IPS-NIHi7 (cell line): ENCODE measurements around the gene MUC5AC.
A peak's percentile ranks its signal among the peaks of the same experiment; 100 is the strongest.
"Not testable (repeated sequence)": the region's sequence is repeated elsewhere in the genome, so short reads cannot be mapped to it uniquely, and the experiment has no call there.

ENCODE experiments used
- DNase-seq: peaks from one replicate; pipeline ENCODE4 v3.0.0; 2012; ENCODE audit warnings: mixed read lengths; ENCODE audit errors: extremely low spot score

Gene MUC5AC

DNA sequence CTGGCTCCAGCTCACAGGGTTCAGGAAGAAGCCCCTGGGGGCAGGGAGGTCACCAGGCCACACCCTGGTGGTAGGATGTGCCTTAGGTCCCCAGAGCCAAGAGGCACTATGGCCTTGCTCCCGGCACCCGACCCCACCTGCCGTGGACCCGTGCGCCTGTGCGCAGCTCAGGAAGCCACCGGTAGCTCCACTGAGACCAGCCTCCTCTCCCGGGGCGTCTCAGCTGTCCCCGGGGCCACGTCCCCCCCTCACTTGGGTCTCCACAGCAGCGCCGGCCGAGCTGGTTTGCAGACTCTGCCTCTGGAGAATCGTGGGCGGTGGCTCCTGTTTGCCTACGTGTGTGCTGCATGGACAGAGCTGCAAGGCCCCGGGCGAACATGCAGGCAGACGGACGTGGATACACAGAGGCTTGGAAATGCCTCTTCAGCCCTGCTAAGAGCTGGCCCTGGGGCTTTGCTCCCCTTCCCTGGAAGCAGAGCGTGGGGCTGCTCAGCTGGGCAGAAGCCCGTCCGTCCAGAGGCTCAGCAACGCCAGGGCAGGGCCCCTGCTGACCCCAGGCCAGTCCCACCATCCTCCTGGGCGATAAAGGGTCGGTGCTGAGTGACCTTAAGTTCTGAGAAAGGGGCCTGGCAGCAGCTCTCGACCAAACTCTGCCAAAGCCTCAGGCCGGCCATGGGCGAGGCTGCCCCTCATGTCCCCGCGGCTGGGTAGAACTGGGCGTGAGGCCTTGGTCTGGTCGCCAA, 49.8 kb downstream of the MUC5AC start:
- no peak for DNase-seq

DNA sequence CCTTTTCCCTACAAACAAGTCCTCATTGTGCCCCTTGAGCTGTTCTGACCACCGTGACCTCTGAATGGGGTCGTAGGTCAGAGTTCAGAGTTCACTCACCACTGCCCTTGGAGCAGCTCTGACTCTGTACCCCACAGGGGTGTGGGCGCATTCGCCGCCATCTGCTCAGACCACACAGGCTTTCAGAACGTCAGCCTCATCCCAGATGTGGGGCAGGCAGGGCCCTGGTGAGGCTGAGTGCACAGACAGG, 50.3 kb downstream of the MUC5AC start:
- no peak for DNase-seq

DNA sequence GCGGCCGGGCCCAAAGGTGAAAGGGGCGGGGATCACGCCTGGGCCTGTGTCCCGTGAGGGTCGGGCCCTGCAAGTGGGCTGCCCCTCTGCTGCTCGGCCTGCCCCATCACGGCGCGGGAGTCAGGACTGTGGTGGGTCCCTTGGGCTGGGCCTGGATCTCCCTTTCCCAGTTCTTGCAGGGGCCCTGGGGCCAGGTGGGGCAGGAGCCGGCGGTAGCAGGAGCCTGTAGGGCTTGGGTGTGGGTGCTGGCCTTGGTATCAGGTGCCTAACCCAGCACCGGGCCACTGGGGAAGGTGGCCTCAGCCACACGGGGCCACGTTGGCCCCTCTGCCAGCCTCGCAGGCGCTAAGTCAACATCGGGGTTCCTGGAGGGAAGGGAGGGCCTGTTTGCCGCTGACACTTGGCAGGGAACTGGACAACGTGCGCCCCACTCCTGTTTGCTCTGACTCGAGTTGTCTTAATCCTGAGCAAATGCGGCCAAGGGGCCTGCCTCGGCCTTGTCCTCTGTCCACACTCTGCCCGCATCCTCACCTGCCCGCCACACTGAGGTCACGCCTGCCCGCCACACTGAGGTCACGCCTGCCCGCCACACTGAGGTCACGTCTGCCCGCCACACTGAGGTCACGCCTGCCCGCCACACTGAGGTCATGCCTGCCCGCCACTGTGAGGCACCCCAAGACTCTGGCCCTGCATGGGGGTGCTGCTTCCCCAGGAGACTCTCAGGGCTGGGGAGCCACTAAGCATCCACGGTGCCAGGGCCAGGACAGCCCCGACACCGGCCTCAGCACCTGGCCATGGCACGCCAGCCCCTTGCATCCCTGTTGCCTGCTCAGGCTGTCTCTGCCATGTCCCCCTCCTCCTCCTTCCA, 50.9 kb downstream of the MUC5AC start:
- no peak for DNase-seq

DNA sequence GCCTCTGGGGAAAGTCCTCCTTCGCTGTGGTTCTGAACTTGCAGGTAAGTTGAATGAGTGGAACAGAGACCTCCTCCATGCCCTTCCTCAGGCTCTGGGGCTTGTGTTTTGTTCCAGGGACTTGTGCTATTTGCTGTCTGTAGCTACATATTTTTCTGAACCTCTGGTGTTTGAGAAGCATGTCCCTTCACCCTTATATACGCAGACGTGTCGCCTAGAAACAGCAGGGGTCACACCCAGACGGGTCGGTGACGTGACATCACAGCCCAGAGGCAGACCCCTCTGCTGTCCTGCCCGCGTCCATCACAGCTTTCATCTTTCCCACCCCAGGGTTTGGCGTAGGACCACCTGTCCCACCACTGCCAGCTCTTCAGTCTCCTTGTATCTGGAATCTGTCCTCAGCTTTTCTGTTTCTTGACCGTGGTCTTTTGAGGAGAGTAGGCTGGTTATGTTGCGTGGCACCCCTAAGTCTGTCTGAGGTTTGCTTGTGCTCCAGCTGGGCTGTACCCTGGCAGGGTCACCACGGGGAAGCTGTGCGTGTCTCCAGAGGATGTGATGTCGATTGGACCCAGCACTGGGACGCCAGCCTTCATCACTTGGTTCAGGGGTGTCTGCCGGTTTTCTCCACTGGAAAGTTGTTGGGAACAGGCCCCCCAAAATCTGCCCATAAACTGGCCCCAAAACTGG, 51.8 kb downstream of the MUC5AC start:
- DNase-seq: no peak

DNA sequence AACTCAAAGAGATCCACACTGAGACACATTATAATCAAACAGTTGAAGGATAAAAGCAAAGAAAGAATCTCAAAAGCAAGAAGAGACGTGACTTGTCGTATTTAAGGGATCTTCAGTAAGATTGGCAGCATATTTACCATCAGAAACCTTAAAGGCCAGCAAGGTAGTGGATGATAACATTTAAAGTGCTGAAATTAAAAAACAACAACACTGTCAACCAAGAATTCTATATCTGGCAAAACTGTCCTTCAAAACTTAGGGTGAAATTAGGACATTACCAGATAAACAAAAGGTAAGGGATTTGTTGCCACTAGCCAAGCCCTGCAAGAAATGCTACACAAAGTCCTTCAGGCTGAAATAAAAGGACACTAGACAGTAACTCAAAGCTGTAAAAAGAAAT, 54.1 kb downstream of the MUC5AC start:
- DNase-seq: no peak

DNA sequence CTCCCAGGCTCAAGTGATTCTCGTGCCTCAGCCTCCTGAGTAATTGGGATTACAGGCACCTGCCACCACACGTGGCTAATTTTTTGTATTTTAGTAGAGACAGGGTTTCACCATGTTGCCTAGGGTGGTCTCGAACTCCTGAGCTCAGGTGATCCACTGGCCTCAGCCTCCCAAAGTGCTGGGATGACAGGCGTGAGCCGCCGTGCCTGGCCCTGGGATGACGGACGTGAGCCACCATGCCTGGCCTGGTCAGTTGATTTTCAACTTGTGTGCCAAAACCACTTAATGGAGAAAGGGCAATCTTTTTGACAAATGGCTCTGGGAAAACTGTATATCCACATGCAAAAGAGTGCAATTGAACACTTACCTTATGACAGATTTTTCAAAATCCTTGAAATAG, 58.1 kb downstream of the MUC5AC start:
- DNase-seq: not testable (repeated sequence)

DNA sequence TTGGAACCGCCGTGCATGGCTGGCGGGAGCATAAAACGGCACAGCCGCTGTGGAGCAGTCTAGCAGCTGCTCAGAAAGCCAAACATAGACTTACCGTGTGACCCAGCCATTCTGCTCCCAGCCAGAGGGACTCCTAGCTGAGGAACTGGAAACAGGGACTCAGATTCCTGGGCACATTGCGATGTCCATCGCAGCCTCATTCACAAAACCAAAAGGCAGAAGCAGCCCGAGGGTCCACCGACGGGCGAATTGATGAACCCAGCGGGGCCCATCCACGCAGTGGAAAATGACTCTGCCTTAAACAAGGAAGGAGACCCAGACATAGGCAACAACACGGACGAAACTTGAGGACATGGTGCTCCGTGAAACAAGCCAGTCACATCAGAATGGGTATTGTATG, 59.4 kb downstream of the MUC5AC start:
- no peak for DNase-seq

DNA sequence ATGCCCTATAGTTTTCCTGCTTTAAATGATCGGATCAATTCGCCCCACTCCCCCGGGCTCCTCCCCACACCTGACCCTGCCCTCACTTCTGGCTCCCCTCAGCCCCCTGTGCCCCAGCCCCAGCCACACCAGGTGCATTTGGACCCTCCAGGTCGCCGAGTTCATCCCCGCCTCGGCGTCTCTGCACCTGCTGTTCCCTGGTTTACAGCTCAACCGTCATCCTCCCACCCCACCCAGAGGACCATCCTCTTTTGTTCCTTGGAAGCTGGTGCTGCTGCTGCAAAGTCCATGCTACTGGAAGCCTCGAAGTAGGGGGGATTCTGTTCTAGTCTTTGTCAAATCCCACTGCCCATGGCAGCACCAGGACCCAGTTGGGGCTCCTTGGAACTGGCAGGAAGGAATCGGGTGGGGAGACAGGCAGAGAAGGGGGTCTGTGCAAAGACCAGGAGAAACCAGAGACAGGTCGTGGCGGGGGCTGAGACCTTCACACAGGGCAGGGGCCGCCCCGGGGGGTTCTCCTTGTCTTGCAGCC, 60.6 kb downstream of the MUC5AC start:
- no peak for DNase-seq

DNA sequence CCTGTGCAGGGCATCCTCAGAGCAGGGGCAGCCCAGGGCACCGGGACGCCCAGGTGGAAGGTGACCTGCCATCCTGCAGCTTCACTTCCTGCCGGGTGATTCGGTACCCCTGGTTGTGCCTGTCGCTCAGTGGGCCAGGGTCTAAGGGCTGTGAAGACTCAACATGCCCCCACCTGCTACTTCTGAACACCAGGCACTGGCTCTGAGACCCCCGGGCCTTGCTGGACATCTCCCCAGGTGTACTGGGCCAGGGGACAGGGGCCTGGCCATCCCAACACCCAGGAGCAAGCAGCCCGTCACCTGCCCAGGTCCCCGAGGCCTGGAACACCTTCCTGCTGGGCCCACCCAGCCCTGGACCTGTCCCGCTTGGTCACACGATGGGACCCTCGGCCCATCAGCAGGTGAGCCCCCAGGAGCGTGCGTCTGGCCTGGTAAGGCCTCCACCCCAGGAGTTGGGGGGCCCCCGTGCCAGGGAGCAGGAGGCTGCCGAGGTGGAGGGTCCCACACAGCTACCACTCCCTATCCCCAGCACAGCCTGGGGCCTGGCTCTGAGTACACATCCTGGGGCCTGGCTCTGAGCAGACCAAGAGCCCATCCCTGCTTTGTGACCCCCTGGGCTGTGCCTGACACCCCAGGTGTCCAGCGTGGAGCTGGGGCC, 61.2 kb downstream of the MUC5AC start:
- no peak for DNase-seq

DNA sequence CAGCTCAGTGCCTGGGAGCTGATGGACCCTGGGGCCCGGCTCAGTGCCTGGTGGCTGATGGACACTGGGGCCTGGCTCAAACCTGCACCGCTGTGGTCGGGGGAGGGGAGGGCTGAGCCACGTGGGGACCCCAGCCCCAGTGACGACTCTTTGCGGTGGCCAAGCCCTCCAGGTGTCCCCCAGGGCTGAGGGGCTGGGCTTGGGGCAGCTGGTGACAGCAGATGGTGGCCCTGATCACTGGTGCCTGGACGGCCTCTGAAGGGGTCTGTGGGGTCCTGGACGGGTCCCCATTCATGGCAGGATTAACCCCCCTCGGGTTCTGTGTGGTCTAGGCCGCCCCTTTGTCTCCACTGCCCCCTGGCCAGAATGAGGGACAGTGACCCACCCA, 61.7 kb downstream of the MUC5AC start:
- DNase-seq: no peak

DNA sequence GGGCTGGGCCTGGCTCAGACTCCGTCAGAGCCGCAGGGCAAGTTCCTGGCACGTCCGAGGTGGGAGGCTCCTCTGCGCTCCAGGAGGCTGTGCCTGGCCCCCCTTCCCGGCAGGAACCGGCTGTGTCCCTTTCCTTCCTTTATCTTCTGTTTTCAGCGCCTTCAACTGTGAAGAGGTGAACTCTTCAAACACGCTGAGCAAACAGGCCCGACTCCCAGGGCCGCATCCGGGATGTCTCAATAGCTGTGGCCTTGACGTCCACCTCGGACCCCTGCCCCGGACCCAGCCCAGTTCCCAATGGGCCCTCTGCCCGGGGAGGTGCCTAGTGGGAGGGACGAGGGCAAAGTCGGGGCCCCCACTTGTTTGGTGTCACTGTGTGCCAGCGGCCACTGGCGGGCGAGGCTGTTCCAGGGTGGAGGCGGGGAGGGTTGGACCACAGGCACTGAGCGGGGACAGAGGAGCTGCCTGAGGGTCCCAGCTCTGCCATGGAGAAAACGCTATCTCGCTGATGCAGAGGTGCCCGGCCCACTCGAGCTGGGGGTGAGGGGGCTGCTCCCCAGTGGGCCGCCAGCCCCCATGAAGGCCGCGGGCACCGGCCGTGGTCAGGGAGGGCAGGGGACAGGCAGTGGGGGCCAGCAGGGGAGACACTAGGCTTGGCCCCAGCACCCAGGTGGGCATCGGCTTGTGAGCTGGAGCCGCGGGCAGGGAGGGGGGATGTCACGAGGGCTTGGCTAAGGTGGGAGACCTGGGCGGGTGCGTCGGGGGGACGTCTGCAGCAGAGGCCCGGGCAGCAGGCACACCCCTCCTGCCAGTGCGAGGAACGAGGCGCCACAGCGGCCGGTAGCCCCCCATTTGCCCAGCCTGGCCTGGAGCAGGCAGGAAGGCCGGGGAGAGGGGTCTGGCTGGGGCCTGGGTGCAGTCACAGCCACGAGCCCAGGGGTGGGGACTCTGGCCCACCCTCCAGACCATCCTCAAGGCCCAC, 62.4 kb downstream of the MUC5AC start:
- DNase-seq: no peak

DNA sequence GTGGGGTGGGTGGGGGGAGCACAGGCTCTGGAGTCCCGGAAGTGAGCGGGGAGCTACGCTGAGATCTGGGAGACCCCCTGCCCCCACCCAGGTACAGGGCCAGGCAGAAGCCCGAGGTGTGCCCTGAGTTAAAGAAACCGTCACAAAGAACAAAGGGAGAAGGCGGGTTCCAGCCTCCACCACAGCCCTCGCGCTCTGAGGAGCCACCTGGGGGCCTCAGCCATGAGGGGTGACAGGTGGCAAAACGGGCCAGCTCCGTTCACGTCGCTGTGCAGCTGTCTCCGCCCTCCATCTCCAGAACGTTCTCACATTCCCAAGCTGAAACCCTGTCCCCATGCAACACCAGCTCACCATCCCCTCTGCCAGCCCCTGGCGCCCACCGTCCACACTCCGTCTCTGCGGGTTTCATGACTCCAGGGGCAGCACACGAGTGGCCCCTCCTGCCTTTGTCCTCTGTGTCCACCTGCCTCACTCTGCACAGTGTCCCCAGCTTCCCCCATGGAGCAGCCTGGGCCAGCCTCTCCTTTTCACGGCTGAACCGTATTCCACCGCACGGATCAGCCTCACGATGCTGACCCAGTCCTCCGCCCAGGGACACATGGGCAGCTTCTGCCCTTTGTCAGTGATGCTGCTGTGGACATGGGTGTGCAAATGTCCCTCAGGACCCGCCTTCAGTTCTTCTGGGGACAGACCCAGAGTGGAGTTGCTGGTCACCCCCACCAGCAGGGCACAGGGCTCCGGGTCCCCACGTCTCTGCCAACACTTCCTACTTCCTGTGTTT, 63.4 kb downstream of the MUC5AC start:
- no peak for DNase-seq

DNA sequence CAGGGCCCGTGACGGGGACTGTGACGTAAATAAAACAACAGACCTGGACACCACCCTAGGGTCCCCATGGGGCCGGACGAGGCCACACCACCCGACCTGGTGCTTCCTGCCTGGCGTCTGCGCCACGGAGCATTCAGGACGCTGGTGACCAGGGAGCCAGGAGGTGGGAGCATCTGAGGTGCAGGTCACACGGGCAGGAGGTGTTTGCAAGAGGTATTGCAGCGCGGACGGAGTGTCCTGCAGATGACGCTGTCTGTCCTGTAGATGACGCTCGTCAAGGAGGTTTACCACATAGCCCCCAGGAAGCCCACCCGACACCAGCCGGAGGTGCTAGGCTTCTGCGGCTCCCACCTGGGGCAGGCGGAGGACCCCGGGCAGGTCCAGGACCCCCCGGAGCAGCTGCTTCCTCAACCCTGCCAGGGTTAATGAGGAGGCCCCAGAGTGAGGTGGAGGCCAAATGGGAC, 64.1 kb downstream of the MUC5AC start:
- DNase-seq: no peak

DNA sequence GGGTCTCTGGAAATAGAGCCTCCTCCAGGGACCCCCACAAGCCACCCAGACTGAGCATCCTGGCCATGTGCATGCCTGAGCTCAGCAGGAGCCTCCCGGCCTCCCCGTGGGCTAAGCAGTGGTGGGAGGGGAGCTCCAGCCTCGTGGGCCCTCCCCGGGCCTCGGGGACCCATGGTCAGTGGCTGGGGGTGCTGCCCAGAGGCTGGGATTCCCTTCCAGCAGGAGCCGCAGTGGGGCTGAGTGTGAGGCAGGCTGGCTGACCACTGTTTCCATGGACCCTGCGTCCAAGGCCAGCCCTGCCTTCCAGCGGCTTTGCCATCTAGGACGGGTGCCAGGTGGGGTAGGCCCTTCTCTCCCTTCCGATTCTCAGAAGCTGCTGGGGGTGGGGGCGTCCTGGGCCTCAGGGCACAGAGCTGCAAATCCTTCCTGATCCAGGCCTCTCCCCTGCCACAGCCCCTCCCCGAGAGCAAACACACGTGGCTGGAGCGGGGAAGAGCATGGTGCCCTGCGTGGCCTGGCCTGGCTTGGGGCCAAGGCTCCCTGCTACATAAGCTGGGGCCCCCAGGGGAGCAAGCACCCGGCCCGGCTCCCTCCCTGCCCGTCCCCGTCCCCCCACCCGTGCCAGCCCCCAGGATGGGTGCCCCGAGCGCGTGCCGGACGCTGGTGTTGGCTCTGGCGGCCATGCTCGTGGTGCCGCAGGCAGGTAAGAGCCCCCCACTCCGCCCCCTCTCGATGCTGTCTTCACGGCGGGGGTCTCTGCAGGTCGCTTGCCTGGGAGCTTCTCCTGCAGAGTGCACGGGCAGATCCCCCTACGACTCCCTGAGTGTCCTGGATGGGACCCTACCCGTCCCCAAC, 65.0 kb downstream of the MUC5AC start, which contains the start of gene MUC5B:
TSS of gene MUC5B (plus strand) at position 576 of the 855 bp plus-strand sequence. CDS start at position 634, 58 bp downstream.
- no peak for DNase-seq

DNA sequence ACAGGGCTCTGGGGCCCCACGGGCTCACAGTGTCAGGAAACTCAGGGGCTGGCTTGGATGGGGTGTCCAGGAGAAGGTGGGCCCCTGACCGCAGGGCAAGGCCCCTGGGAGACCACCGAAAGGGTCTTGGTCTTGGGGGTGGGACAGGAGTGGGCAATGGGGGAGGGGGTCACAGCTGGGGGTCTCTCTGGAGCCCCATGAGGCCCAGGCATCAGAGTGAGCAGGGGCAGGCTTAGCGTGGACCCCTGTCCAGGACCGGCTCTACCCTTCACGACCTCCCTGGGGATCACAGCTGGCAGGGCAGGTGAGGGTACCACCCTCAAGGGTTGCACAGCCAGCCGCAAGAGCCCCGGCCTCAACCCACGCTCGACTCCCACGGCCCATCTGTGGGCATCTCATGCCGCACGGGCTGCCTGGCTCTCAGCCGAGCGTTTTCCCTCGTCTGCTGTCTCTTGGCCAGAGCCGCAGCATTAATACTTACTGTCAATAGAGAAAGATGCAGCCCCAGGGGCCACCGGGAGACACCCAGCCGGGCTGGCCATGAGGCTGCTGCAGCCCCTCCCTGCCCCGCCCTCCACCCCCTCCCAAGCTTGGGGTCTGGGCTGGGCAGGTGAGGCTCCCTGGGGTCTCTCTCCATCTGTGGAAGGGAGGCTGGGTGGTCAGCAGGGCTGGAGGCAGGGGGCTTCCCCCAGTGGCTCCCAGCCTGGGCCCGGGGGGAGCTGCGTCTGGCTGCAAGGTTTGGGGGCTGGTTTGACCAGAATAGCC, 65.8 kb downstream of the MUC5AC start:
- no peak for DNase-seq

DNA sequence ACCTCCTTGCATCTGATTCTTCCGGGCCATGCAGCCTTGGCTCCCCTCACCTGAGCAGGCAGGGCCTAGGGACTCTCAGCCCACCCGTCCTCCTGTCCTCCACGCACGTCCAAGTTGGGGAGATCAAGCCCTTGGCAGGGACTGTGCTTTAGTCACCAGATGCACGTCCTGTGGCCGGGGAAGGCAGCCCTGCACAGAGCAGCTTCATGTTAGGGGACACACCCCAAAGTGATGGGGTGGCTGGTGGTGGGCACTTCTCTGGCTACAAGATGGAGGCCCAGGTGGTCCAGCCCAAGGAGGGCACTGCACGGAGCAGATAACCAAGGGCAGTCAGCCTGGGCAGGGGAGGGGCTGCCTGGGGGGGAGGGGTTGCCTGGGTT, 66.3 kb downstream of the MUC5AC start:
- DNase-seq: no peak

DNA sequence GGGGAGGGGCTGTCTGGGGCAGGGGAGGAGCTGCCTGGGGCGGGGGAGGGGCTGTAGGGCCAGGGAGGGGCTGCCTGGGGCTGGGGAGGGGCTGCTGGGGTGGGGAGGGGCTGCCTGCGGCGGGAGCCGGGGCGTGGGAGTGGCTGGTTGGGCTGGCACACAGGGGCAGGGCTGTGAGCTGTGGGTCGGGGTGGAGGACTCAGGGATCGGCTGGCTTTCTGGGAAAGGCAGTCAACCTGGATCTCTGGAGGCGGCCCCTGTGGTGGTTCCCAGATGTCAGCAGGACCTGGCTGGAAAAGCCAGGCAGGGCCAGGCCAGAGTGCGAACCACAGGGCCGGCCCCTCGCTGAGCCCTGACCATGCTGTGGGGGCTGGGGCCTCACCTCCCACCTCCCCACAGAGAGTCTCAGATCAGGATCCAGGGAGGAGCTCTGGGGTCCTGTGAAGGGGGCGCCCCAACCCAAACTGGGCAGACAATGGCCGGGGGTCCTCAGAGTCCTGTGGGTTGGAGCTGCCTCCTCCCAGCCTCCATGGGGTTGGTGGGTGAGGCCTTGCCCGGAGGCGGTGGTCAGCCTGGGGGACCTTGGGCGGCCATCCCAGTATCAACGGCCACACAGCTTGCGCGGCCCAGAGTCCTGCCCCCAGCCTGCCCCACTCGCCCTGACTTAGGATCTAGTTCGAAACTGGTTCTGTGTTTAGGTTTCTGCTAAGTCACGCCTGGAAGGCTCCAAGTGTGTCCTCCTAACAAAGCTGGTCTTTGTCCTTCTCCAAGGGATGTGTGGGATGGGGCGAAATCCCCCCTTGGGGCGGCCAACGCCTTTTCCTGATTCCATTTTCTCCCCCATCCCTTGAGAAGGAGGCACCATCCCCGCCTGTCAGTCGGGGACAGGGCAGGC, 67.0 kb downstream of the MUC5AC start:
- peak; percentile 81 for DNase-seq
